Measurements from ENCODE around the gene BTBD9. TPM values are rescaled to one million over a fixed set of nuclear protein-coding genes. Genes with fewer than 3 reads are reported as not detected.

BTBD9 gene
- total RNA-seq, 1 donor from 2014 or later, result 23.0 TPM

- Mint-ChIP-seq H3K36me3 (peaks cover 3% of the 10 kb centered on the region), H3K9me3 (no peaks in the 10 kb centered on the region), H3K4me1 (peaks cover 16% of the 10 kb centered on the region), H3K27ac (peak overlapping the region; percentile 35), H3K4me3 (no peak overlapping the region), H3K27me3 (ENCODE audit: low read depth) (no peaks in the 10 kb centered on the region)
- no peak for TF ChIP-seq CTCF (IDR thresholded peaks at IDR 0.05; ENCODE audit: unreplicated experiment)
- DNase-seq (ENCODE audit: low spot score in 2 of 2, unreplicated experiment in 2 of 2), result peak; percentile 58 to 80
Measured at GRCh38 chr6:38567436-38567835, 72.3 kb downstream of the BTBD9 start.

- Mint-ChIP-seq H3K9me3 (no peaks in the 10 kb centered on the region), H3K36me3 (peaks cover 3% of the 10 kb centered on the region), H3K4me3 (no peak overlapping the region), H3K27ac (no peak overlapping the region), H3K27me3 (ENCODE audit: low read depth) (no peaks in the 10 kb centered on the region), H3K4me1 (peaks cover 16% of the 10 kb centered on the region)
- no peak for TF ChIP-seq CTCF (IDR thresholded peaks at IDR 0.05; ENCODE audit: unreplicated experiment)
- DNase-seq (ENCODE audit: low spot score in 2 of 2, unreplicated experiment in 2 of 2), result no peak
Measured at GRCh38 chr6:38566295-38567030, 73.3 kb downstream of the BTBD9 start.

GRCh38 chr6:38564301-38564700 lies 75.4 kb downstream of the BTBD9 start:
- no peak for TF ChIP-seq CTCF (IDR thresholded peaks at IDR 0.05; ENCODE audit: unreplicated experiment)
- no peak for DNase-seq (ENCODE audit: low spot score in 2 of 2, unreplicated experiment in 2 of 2)
- Mint-ChIP-seq H3K4me3 (no peak overlapping the region), H3K9me3 (no peaks in the 10 kb centered on the region), H3K27me3 (ENCODE audit: low read depth) (no peaks in the 10 kb centered on the region), H3K4me1 (peaks cover 16% of the 10 kb centered on the region), H3K27ac (no peak overlapping the region), H3K36me3 (peaks cover 3% of the 10 kb centered on the region)

- H3K4me1 Mint-ChIP-seq, result peaks cover 9% of the 10 kb centered on the region
- no peak for TF ChIP-seq CTCF (IDR thresholded peaks at IDR 0.05; ENCODE audit: unreplicated experiment)
Measured at GRCh38 chr6:38555606-38556005, 84.1 kb downstream of the BTBD9 start.

GRCh38 chr6:38554700-38555413 lies 84.9 kb downstream of the BTBD9 start:
- H3K9me3 Mint-ChIP-seq, result no peaks in the 10 kb centered on the region
- no peak overlapping the region for H3K27ac Mint-ChIP-seq
- H3K4me3 Mint-ChIP-seq, result no peak overlapping the region
- H3K4me1 Mint-ChIP-seq, result peaks cover 9% of the 10 kb centered on the region
- no peak for TF ChIP-seq CTCF (IDR thresholded peaks at IDR 0.05; ENCODE audit: unreplicated experiment)
- H3K27me3 Mint-ChIP-seq (ENCODE audit: low read depth), result no peaks in the 10 kb centered on the region
- peaks cover 3% of the 10 kb centered on the region for H3K36me3 Mint-ChIP-seq
- DNase-seq (ENCODE audit: low spot score in 2 of 2, unreplicated experiment in 2 of 2), result no peak

More at GRCh38 chr6:38555606-38556005, 84.1 kb downstream of the BTBD9 start:
- no peak for DNase-seq (ENCODE audit: low spot score in 2 of 2, unreplicated experiment in 2 of 2)
- no peak overlapping the region for H3K27ac Mint-ChIP-seq
- peaks cover 3% of the 10 kb centered on the region for H3K36me3 Mint-ChIP-seq
- H3K4me3 Mint-ChIP-seq, result no peak overlapping the region
- no peaks in the 10 kb centered on the region for H3K27me3 Mint-ChIP-seq (ENCODE audit: low read depth)
- H3K9me3 Mint-ChIP-seq, result no peaks in the 10 kb centered on the region

Measured in mesothelial cell of epicardium (in vitro differentiated cells).